HepG2 (cell line): ENCODE measurements around the gene KRTCAP2. TPM values are rescaled to one million over a fixed set of nuclear protein-coding genes. Genes with fewer than 3 reads are reported as not detected.
A peak's percentile ranks its signal among the peaks of the same experiment; 100 is the strongest.

Source experiments
- CEBPG ChIP-seq: IDR thresholded peaks from 2 replicates; pipeline ENCODE4 v1.6.1; 2016
- CHD4 ChIP-seq: fragments of 200-600 bp; sonication (generic); IDR thresholded peaks from 2 replicates; pipeline ENCODE4 v1.7.0; 2017; ENCODE audit warnings: mild to moderate bottlenecking, low read length, borderline replicate concordance
- CREBL2 ChIP-seq: sonication (generic); formaldehyde crosslinking; IDR thresholded peaks from 2 replicates; pipeline ENCODE4 v1.8.1; 2023; ENCODE audit warnings: missing genetic modification reagents, mild to moderate bottlenecking, borderline replicate concordance
- DNMT3B ChIP-seq: conservative IDR thresholded peaks from 2 replicates; pipeline ENCODE4 v1.6.1; 2016; ENCODE audit warnings: missing biosample characterization, control low read depth
- ESRRA ChIP-seq: sonication (generic); formaldehyde crosslinking; IDR thresholded peaks from 2 replicates; pipeline ENCODE4 v1.5.1; 2020; ENCODE audit warnings: mild to moderate bottlenecking, low read depth, missing genetic modification reagents
- FLYWCH1 ChIP-seq: sonication (generic); formaldehyde crosslinking; IDR thresholded peaks from 2 replicates; pipeline ENCODE4 v1.8.1; 2023; ENCODE audit warnings: mild to moderate bottlenecking, missing genetic modification reagents
- FOXA1 ChIP-seq, 2 experiments: fragments of 450-650 bp in 1 of 2; sonication (generic) in 1 of 2; formaldehyde crosslinking in 1 of 2; IDR thresholded peaks; 2 replicates each; pipeline versions ENCODE4 v1.4.0 to v1.6.1; 2016 to 2020; ENCODE audit warnings: missing genetic modification reagents in 1 of 2
- IKZF1 ChIP-seq: fragments of 450-650 bp; IDR thresholded peaks from 2 replicates; pipeline ENCODE4 v1.7.1; 2016
- KDM4B ChIP-seq: sonication (generic); formaldehyde crosslinking; IDR thresholded peaks from 2 replicates; pipeline ENCODE4 v1.4.0; 2020; ENCODE audit warnings: missing genetic modification reagents
- KLF6 ChIP-seq: IDR thresholded peaks from 2 replicates; pipeline ENCODE4 v1.8.0; 2016; ENCODE audit warnings: missing biosample characterization, missing genetic modification reagents
- MTF1 ChIP-seq: sonication (generic); formaldehyde crosslinking; IDR thresholded peaks from 2 replicates; pipeline ENCODE4 v1.5.0; 2020; ENCODE audit warnings: missing genetic modification reagents
- MZF1 ChIP-seq: sonication (generic); formaldehyde crosslinking; IDR thresholded peaks from 2 replicates; pipeline ENCODE4 v1.8.1; 2023; ENCODE audit warnings: mild to moderate bottlenecking, missing genetic modification reagents, borderline replicate concordance
- NFATC3 ChIP-seq: sonication (generic); formaldehyde crosslinking; IDR thresholded peaks from 2 replicates; pipeline ENCODE4 v1.5.1; 2020; ENCODE audit warnings: mild to moderate bottlenecking, missing genetic modification reagents
- NFKBIZ ChIP-seq: IDR thresholded peaks from 2 replicates; pipeline ENCODE4 v1.6.1; 2018; ENCODE audit warnings: missing genetic modification reagents, missing compliant biosample characterization
- PHB2 ChIP-seq: fragments of 450-650 bp; IDR thresholded peaks from 2 replicates; pipeline ENCODE4 v1.6.1; 2018; ENCODE audit not compliant: partially characterized antibody
- POLR2G ChIP-seq: fragments of 200-400 bp; formaldehyde crosslinking; IDR thresholded peaks from 2 replicates; pipeline ENCODE4 v1.6.1; 2018; ENCODE audit warnings: mild to moderate bottlenecking, low read depth, low read length, moderate library complexity
- REXO4 ChIP-seq: sonication (generic); formaldehyde crosslinking; IDR thresholded peaks from 2 replicates; pipeline ENCODE4 v1.8.0; 2022; ENCODE audit warnings: missing genetic modification reagents, mild to moderate bottlenecking, borderline replicate concordance
- SATB2 ChIP-seq: sonication (generic); formaldehyde crosslinking; IDR thresholded peaks from 2 replicates; pipeline ENCODE4 v1.5.0; 2020; ENCODE audit warnings: missing genetic modification reagents
- TEF ChIP-seq: sonication (generic); formaldehyde crosslinking; IDR thresholded peaks from 2 replicates; pipeline ENCODE4 v1.5.0; 2020; ENCODE audit warnings: missing genetic modification reagents
- ZBTB7A ChIP-seq: sonication (generic); formaldehyde crosslinking; IDR thresholded peaks from 2 replicates; pipeline ENCODE4 v1.8.0; 2022; ENCODE audit warnings: mild to moderate bottlenecking, missing genetic modification reagents
- ZBTB7B ChIP-seq: sonication (generic); formaldehyde crosslinking; IDR thresholded peaks from 2 replicates; pipeline ENCODE4 v1.4.0; 2020; ENCODE audit warnings: missing genetic modification reagents
- ZMYM3 ChIP-seq: sonication (generic); formaldehyde crosslinking; IDR thresholded peaks from 2 replicates; pipeline ENCODE4 v1.5.1; 2020; ENCODE audit warnings: mild to moderate bottlenecking, missing genetic modification reagents
- ZNF317 ChIP-seq: sonication (generic); formaldehyde crosslinking; IDR thresholded peaks from 2 replicates; pipeline ENCODE4 v1.5.0; 2020; ENCODE audit warnings: mild to moderate bottlenecking, missing genetic modification reagents
- ZNF564 ChIP-seq: sonication (generic); formaldehyde crosslinking; IDR thresholded peaks from 2 replicates; pipeline ENCODE4 v1.8.1; 2023; ENCODE audit warnings: mild to moderate bottlenecking, missing genetic modification reagents
- ZNF580 ChIP-seq: IDR thresholded peaks from 2 replicates; pipeline ENCODE4 v1.6.1; 2016; ENCODE audit warnings: low read depth, borderline replicate concordance
- ZNF7 ChIP-seq: IDR thresholded peaks from 2 replicates; pipeline ENCODE4 v1.6.1; 2016; ENCODE audit warnings: missing biosample characterization, missing genetic modification reagents
- ZNF768 ChIP-seq: sonication (generic); formaldehyde crosslinking; IDR thresholded peaks from 2 replicates; pipeline ENCODE4 v1.4.0; 2020; ENCODE audit warnings: missing genetic modification reagents
- polyA plus RNA-seq, 8 experiments: library from polyadenylated mRNA; depleted of rRNA in 3 of 8; stranded (reverse) in 7 of 8; unstranded in 1 of 8; fragments of >200 nt; fragmentation: Illumina TruSeq in 4 of 8; extraction: Trizol in 4 of 8; gene quantifications; 2 replicates each; pipeline versions ENCODE4 v1.2.1 to v1.2.3, GENCODE V29; 2011 to 2016; ENCODE audit warnings: low read depth in 4 of 8, missing spikeins in 1 of 8, mixed read lengths in 1 of 8; ENCODE audit not compliant: insufficient read depth in 1 of 8
- total RNA-seq, 5 experiments: library from RNA; depleted of rRNA; stranded (reverse); fragments of >200 nt; fragmentation: Illumina TruSeq; extraction: Trizol; gene quantifications; 2 replicates each; pipeline ENCODE4 v1.2.3, GENCODE V29; 2016; ENCODE audit warnings: low read depth in 1 of 5
- TF ChIP-seq, protein P1 (sequence below): sonication (generic); formaldehyde crosslinking; IDR thresholded peaks from 2 replicates; pipeline ENCODE4 v1.4.0; 2020; ENCODE audit warnings: mild to moderate bottlenecking, missing genetic modification reagents
- TF ChIP-seq, protein P2 (sequence below): sonication (generic); formaldehyde crosslinking; IDR thresholded peaks from 2 replicates; pipeline ENCODE4 v1.4.0; 2020; ENCODE audit warnings: missing genetic modification reagents, borderline replicate concordance

The KRTCAP2 gene
- total and polyA plus RNA-seq, 2 of the 13 experiments (the other 11 are each of a cell fraction or from before 2014, with no cell fraction given) = 77.3 to 79.4 TPM

DNA sequence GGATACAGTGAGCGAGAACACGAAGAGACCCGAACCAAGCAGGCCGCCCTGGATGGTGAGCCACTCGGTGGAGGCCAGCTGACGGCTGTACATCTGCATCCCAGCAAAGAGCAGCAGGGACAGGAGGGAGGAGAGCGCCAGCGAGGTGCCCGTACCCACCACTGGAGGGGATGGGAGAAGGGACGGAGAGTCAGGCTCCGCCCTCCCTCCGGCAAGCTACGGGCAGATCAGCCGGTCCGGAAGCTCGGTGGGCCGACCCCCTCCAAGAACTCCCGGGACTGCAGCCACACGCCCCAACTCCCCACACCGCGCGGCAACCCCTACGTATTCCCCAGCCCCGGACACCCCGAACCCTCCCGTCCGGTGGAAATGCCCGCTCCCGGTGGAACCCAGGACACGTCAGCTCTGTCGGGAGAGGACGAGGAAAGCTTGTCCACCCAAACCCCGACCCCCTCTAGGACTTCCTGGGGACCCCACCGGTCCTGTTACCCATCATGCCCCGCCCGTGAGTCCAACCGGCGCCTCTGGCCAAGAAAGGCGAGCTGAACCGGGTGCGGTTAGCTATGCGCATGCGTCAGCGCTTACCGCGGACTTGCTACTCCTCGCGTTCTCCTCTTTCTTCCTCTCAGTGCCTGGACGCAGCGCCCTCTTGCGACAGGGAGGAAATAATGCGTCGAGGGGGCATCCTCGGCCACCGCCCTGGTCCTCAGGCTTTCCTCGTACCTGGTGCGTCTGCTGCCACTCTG lies at the start of gene KRTCAP2 (continued):
- TF ChIP-seq NFATC3 (CRISPR knock-in tag) (peak; percentile 72; the same call in 1 of the 2 replicates), ZNF564 (no peak), KLF6 (CRISPR knock-in tag) (no peak; the same call in 1 of the 2 replicates), KDM4B (CRISPR knock-in tag) (peak; percentile 49), MTF1 (CRISPR knock-in tag) (no peak), NFKBIZ (CRISPR knock-in tag) (0 out of 2 replicates have a peak, but pooled peaks have one; percentile 41), ZMYM3 (CRISPR knock-in tag) (no peak), ZBTB7A (no peak), CHD4 (no peak), IKZF1 (no peak), ZNF768 (CRISPR knock-in tag) (no peak), SATB2 (CRISPR knock-in tag) (no peak), DNMT3B (CRISPR knock-in tag) (no peak; the same call in 1 of the 2 replicates), FLYWCH1 (CRISPR knock-in tag) (peak; percentile 48; the same call in 1 of the 2 replicates), FOXA1 (IDR thresholded peaks at IDR 0.05) (no peak), FOXA1 (CRISPR knock-in tag; IDR thresholded peaks at IDR 0.05) (no peak), ZBTB7B (peak; percentile 63; the same call in 1 of the 2 replicates), ZNF580 (CRISPR knock-in tag) (peak; percentile 86), TEF (CRISPR knock-in tag) (no peak), ZNF317 (CRISPR knock-in tag) (peak; percentile 17; the same call in 1 of the 2 replicates), ZNF7 (no peak), REXO4 (CRISPR knock-in tag) (no peak), ESRRA (no peak; the same call in 1 of the 2 replicates), POLR2G (peak; percentile 91), MZF1 (no peak), CREBL2 (CRISPR knock-in tag) (no peak), CEBPG (CRISPR knock-in tag) (peak; percentile 61), PHB2 (no peak)
- TF ChIP-seq, protein P1, sequence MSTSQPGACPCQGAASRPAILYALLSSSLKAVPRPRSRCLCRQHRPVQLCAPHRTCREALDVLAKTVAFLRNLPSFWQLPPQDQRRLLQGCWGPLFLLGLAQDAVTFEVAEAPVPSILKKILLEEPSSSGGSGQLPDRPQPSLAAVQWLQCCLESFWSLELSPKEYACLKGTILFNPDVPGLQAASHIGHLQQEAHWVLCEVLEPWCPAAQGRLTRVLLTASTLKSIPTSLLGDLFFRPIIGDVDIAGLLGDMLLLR = 0 out of 2 replicates have a peak, but pooled peaks have one; percentile 46
- TF ChIP-seq, protein P2, sequence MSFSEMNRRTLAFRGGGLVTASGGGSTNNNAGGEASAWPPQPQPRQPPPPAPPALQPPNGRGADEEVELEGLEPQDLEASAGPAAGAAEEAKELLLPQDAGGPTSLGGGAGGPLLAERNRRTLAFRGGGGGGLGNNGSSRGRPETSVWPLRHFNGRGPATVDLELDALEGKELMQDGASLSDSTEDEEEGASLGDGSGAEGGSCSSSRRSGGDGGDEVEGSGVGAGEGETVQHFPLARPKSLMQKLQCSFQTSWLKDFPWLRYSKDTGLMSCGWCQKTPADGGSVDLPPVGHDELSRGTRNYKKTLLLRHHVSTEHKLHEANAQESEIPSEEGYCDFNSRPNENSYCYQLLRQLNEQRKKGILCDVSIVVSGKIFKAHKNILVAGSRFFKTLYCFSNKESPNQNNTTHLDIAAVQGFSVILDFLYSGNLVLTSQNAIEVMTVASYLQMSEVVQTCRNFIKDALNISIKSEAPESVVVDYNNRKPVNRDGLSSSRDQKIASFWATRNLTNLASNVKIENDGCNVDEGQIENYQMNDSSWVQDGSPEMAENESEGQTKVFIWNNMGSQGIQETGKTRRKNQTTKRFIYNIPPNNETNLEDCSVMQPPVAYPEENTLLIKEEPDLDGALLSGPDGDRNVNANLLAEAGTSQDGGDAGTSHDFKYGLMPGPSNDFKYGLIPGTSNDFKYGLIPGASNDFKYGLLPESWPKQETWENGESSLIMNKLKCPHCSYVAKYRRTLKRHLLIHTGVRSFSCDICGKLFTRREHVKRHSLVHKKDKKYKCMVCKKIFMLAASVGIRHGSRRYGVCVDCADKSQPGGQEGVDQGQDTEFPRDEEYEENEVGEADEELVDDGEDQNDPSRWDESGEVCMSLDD (CRISPR knock-in tag) = 0 out of 2 replicates have a peak, but pooled peaks have one; percentile 62
